GM23338 (cell line): ENCODE measurements around the gene TPO. TPM values are rescaled to one million over a fixed set of nuclear protein-coding genes. Genes with fewer than 3 reads are reported as not detected.

Experiments
- ATAC-seq: fragments of 200-7000 bp; cut with Tn5 transposase; 3 replicates; pipeline ENCODE4 v1.9.1; 2020
- DNase-seq: peaks from one replicate; pipeline ENCODE4 v3.0.0-alpha.2; 2015; ENCODE audit warnings: low spot score
- H2AFZ ChIP-seq: fragments of 200-600 bp; sonication (generic); 2 replicates; pipeline ENCODE4 v1.8.0; 2016; ENCODE audit warnings: antibody characterized with exemption, mild to moderate bottlenecking, moderate library complexity
- H3F3A ChIP-seq: fragments of 200-600 bp; sonication (generic); replicated peaks from 2 replicates; pipeline ENCODE4 v1.8.0; 2017; ENCODE audit warnings: antibody characterized with exemption, mixed run types, low read depth
- H3K27ac ChIP-seq: fragments of 200-600 bp; sonication (generic); 2 replicates; pipeline ENCODE4 v1.6.1; 2016; ENCODE audit warnings: low read depth
- H3K27me3 ChIP-seq: fragments of 200-600 bp; sonication (generic); 2 replicates; pipeline ENCODE4 v1.8.0; 2016; ENCODE audit warnings: mild to moderate bottlenecking, mixed run types, moderate library complexity; ENCODE audit not compliant: insufficient read depth
- H3K36me3 ChIP-seq: fragments of 200-600 bp; sonication (generic); 2 replicates; pipeline ENCODE4 v1.8.0; 2016; ENCODE audit warnings: mild to moderate bottlenecking; ENCODE audit not compliant: insufficient read depth
- H3K4me1 ChIP-seq: fragments of 200-600 bp; sonication (generic); 2 replicates; pipeline ENCODE4 v1.8.0; 2016; ENCODE audit warnings: mild to moderate bottlenecking, moderate library complexity; ENCODE audit not compliant: insufficient read depth
- H3K4me2 ChIP-seq: fragments of 200-600 bp; sonication (generic); 2 replicates; pipeline ENCODE4 v1.7.1; 2017; ENCODE audit warnings: mixed run types
- H3K4me3 ChIP-seq: fragments of 200-600 bp; sonication (generic); 2 replicates; pipeline ENCODE4 v1.6.1; 2016; ENCODE audit warnings: mixed run types
- H3K79me2 ChIP-seq: fragments of 200-600 bp; sonication (generic); replicated peaks from 2 replicates; pipeline ENCODE4 v1.8.0; 2017; ENCODE audit warnings: mild to moderate bottlenecking; ENCODE audit not compliant: insufficient read depth
- H3K9me2 ChIP-seq: fragments of 200-600 bp; sonication (generic); 2 replicates; pipeline ENCODE4 v1.8.0; 2017; ENCODE audit not compliant: insufficient read depth
- H4K20me1 ChIP-seq: fragments of 200-600 bp; sonication (generic); replicated peaks from 2 replicates; pipeline ENCODE4 v1.8.0; 2017; ENCODE audit warnings: mild to moderate bottlenecking; ENCODE audit not compliant: insufficient read depth
- H3K27ac Mint-ChIP-seq: 2 replicates; pipeline ENCODE4 v1.8.0; 2020; ENCODE audit warnings: inconsistent platforms, mild to moderate bottlenecking, moderate library complexity, mixed read lengths
- H3K27me3 Mint-ChIP-seq: 3 replicates; pipeline ENCODE4 v1.8.0; 2022; ENCODE audit warnings: low read depth, mild to moderate bottlenecking, moderate library complexity, mixed read lengths, inconsistent platforms; ENCODE audit not compliant: insufficient read depth, poor library complexity
- H3K36me3 Mint-ChIP-seq: 3 replicates; pipeline ENCODE4 v1.8.0; 2021; ENCODE audit warnings: low read depth, mild to moderate bottlenecking, inconsistent platforms, moderate library complexity, mixed read lengths
- H3K4me1 Mint-ChIP-seq: 3 replicates; pipeline ENCODE4 v1.8.0; 2020; ENCODE audit warnings: mild to moderate bottlenecking, inconsistent platforms, mixed read lengths
- H3K4me3 Mint-ChIP-seq: 3 replicates; pipeline ENCODE4 v1.8.0; 2021; ENCODE audit warnings: moderate library complexity, mild to moderate bottlenecking, inconsistent platforms, mixed read lengths
- H3K9me3 Mint-ChIP-seq: 3 replicates; pipeline ENCODE4 v1.8.0; 2020; ENCODE audit warnings: moderate library complexity, mild to moderate bottlenecking, inconsistent platforms, mixed read lengths
- CREB1 ChIP-seq: fragments of 250-450 bp; sonication (Bioruptor Pico); IDR thresholded peaks from 2 replicates; pipeline ENCODE4 v1.5.0; 2020; ENCODE audit warnings: low read depth, mild to moderate bottlenecking, moderate library complexity
- CTCF ChIP-seq, 2 experiments: fragments of 200-600 bp in 1 of 2; sonication (generic) in 1 of 2; conservative IDR thresholded peaks; 2 replicates each; pipeline versions ENCODE4 v1.5.1 to v1.6.1; 2016 to 2017; ENCODE audit warnings: antibody characterized with exemption in 2 of 2, low read depth in 2 of 2, mild to moderate bottlenecking in 2 of 2, moderate library complexity in 1 of 2
- EZH2 ChIP-seq: fragments of 200-600 bp; sonication (generic); IDR thresholded peaks from one replicate; pipeline ENCODE4 v1.8.0; 2017; ENCODE audit warnings: antibody characterized with exemption, mild to moderate bottlenecking, low read depth; ENCODE audit not compliant: unreplicated experiment
- EZH2phosphoT487 ChIP-seq: fragments of 200-600 bp; sonication (generic); IDR thresholded peaks from one replicate; pipeline ENCODE4 v1.8.1; 2018; ENCODE audit warnings: antibody characterized with exemption; ENCODE audit not compliant: unreplicated experiment
- JUNB ChIP-seq: IDR thresholded peaks from one replicate; pipeline ENCODE4 v1.6.1; 2016; ENCODE audit warnings: antibody characterized with exemption; ENCODE audit not compliant: unreplicated experiment
- NANOG ChIP-seq: IDR thresholded peaks from 2 replicates; pipeline ENCODE4 v1.6.1; 2016; ENCODE audit warnings: antibody characterized with exemption, borderline replicate concordance
- POLR2AphosphoS5 ChIP-seq: IDR thresholded peaks from 2 replicates; pipeline ENCODE4 v1.6.1; 2016; ENCODE audit warnings: antibody characterized with exemption, low read depth
- STAT1 ChIP-seq: IDR thresholded peaks from one replicate; pipeline ENCODE4 v1.6.1; 2016; ENCODE audit warnings: antibody characterized with exemption; ENCODE audit not compliant: unreplicated experiment
- ZNF114 ChIP-seq: fragments of 250-450 bp; sonication (Bioruptor Pico); IDR thresholded peaks from 2 replicates; pipeline ENCODE4 v1.5.0; 2020; ENCODE audit warnings: mild to moderate bottlenecking, moderate library complexity
- ZNF331 ChIP-seq: fragments of 250-450 bp; sonication (Bioruptor Pico); IDR thresholded peaks from 2 replicates; pipeline ENCODE4 v1.5.0; 2020; ENCODE audit warnings: low read depth, mild to moderate bottlenecking, moderate library complexity
- polyA plus RNA-seq: library from polyadenylated mRNA; unstranded; fragments of >200 nt; fragmentation: Nextera tagmentation; extraction: Ambion mirVana; gene quantifications from 2 replicates; pipeline ENCODE4 v1.2.1, GENCODE V29; 2016
- total RNA-seq: library from RNA; depleted of rRNA; stranded (reverse); fragments of >200 nt; shearing (Covaris generic); gene quantifications from 2 replicates; pipeline ENCODE4 v1.2.3, GENCODE V29; 2014
- TF ChIP-seq, protein P1 (sequence below): fragments of 250-450 bp; sonication (Bioruptor Pico); IDR thresholded peaks from 2 replicates; pipeline ENCODE4 v1.5.0; 2020; ENCODE audit warnings: mild to moderate bottlenecking, moderate library complexity
- TF ChIP-seq, protein P2 (sequence below): IDR thresholded peaks from one replicate; pipeline ENCODE4 v1.6.1; 2018; ENCODE audit warnings: antibody characterized with exemption; ENCODE audit not compliant: unreplicated experiment
- TF ChIP-seq, protein P3 (sequence below): IDR thresholded peaks from 2 replicates; pipeline ENCODE4 v1.6.1; 2016; ENCODE audit warnings: antibody characterized with exemption

Gene TPO
- total and polyA plus RNA-seq, 2 experiments from 2014 or later = 0.74 TPM; not detected in 1

DNA sequence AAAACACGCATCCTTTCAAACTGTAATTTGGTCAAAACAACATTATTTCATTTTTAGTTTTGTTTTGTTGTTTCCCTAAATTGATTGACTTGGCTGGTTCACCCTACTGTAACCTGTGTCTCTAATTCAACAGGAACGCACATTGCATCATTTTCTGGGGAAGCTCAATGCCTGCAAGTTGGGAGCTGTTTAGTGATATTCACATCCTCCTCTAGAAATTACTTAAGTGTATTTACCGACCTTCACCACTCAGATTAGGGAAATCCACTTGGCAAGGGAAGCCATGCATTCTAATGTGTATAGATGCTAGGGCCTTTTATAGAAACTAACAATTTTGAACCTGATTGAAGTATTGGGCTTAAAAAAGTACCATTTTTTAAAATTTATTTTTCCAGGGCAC, 7.3 kb upstream of the TPO start:
- peaks cover 8% of the 10 kb centered on the region for H3K27me3 Mint-ChIP-seq
- H3K27ac ChIP-seq = no peak overlapping the region
- no peaks in the 10 kb centered on the region for H3K36me3 Mint-ChIP-seq
- DNase-seq (no peak), ATAC-seq (no peak)
- TF ChIP-seq, protein P1, sequence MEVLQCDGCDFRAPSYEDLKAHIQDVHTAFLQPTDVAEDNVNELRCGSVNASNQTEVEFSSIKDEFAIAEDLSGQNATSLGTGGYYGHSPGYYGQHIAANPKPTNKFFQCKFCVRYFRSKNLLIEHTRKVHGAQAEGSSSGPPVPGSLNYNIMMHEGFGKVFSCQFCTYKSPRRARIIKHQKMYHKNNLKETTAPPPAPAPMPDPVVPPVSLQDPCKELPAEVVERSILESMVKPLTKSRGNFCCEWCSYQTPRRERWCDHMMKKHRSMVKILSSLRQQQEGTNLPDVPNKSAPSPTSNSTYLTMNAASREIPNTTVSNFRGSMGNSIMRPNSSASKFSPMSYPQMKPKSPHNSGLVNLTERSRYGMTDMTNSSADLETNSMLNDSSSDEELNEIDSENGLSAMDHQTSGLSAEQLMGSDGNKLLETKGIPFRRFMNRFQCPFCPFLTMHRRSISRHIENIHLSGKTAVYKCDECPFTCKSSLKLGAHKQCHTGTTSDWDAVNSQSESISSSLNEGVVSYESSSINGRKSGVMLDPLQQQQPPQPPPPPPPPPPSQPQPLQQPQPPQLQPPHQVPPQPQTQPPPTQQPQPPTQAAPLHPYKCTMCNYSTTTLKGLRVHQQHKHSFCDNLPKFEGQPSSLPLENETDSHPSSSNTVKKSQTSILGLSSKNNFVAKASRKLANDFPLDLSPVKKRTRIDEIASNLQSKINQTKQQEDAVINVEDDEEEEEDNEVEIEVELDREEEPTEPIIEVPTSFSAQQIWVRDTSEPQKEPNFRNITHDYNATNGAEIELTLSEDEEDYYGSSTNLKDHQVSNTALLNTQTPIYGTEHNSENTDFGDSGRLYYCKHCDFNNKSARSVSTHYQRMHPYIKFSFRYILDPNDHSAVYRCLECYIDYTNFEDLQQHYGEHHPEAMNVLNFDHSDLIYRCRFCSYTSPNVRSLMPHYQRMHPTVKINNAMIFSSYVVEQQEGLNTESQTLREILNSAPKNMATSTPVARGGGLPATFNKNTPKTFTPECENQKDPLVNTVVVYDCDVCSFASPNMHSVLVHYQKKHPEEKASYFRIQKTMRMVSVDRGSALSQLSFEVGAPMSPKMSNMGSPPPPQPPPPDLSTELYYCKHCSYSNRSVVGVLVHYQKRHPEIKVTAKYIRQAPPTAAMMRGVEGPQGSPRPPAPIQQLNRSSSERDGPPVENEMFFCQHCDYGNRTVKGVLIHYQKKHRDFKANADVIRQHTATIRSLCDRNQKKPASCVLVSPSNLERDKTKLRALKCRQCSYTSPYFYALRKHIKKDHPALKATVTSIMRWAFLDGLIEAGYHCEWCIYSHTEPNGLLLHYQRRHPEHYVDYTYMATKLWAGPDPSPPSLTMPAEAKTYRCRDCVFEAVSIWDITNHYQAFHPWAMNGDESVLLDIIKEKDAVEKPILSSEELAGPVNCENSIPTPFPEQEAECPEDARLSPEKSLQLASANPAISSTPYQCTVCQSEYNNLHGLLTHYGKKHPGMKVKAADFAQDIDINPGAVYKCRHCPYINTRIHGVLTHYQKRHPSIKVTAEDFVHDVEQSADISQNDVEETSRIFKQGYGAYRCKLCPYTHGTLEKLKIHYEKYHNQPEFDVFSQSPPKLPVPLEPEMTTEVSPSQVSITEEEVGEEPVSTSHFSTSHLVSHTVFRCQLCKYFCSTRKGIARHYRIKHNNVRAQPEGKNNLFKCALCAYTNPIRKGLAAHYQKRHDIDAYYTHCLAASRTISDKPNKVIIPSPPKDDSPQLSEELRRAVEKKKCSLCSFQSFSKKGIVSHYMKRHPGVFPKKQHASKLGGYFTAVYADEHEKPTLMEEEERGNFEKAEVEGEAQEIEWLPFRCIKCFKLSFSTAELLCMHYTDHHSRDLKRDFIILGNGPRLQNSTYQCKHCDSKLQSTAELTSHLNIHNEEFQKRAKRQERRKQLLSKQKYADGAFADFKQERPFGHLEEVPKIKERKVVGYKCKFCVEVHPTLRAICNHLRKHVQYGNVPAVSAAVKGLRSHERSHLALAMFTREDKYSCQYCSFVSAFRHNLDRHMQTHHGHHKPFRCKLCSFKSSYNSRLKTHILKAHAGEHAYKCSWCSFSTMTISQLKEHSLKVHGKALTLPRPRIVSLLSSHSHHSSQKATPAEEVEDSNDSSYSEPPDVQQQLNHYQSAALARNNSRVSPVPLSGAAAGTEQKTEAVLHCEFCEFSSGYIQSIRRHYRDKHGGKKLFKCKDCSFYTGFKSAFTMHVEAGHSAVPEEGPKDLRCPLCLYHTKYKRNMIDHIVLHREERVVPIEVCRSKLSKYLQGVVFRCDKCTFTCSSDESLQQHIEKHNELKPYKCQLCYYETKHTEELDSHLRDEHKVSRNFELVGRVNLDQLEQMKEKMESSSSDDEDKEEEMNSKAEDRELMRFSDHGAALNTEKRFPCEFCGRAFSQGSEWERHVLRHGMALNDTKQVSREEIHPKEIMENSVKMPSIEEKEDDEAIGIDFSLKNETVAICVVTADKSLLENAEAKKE = no peak
- TF ChIP-seq EZH2 = no peak
- TF ChIP-seq ZNF331 (CRISPR knock-in tag) = no peak
- TF ChIP-seq ZNF114 (CRISPR knock-in tag) = no peak
- no peak for TF ChIP-seq POLR2AphosphoS5
- no peak for TF ChIP-seq CREB1 (CRISPR knock-in tag)
- TF ChIP-seq, protein P2, sequence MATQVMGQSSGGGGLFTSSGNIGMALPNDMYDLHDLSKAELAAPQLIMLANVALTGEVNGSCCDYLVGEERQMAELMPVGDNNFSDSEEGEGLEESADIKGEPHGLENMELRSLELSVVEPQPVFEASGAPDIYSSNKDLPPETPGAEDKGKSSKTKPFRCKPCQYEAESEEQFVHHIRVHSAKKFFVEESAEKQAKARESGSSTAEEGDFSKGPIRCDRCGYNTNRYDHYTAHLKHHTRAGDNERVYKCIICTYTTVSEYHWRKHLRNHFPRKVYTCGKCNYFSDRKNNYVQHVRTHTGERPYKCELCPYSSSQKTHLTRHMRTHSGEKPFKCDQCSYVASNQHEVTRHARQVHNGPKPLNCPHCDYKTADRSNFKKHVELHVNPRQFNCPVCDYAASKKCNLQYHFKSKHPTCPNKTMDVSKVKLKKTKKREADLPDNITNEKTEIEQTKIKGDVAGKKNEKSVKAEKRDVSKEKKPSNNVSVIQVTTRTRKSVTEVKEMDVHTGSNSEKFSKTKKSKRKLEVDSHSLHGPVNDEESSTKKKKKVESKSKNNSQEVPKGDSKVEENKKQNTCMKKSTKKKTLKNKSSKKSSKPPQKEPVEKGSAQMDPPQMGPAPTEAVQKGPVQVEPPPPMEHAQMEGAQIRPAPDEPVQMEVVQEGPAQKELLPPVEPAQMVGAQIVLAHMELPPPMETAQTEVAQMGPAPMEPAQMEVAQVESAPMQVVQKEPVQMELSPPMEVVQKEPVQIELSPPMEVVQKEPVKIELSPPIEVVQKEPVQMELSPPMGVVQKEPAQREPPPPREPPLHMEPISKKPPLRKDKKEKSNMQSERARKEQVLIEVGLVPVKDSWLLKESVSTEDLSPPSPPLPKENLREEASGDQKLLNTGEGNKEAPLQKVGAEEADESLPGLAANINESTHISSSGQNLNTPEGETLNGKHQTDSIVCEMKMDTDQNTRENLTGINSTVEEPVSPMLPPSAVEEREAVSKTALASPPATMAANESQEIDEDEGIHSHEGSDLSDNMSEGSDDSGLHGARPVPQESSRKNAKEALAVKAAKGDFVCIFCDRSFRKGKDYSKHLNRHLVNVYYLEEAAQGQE = no peak
- no peak for TF ChIP-seq JUNB
- TF ChIP-seq EZH2phosphoT487 = no peak
- no peak for TF ChIP-seq NANOG
- no peak for TF ChIP-seq CTCF (conservative IDR thresholded peaks at IDR 0.05; ENCODE audit: low read depth in 2 of 2)
- TF ChIP-seq, protein P3, sequence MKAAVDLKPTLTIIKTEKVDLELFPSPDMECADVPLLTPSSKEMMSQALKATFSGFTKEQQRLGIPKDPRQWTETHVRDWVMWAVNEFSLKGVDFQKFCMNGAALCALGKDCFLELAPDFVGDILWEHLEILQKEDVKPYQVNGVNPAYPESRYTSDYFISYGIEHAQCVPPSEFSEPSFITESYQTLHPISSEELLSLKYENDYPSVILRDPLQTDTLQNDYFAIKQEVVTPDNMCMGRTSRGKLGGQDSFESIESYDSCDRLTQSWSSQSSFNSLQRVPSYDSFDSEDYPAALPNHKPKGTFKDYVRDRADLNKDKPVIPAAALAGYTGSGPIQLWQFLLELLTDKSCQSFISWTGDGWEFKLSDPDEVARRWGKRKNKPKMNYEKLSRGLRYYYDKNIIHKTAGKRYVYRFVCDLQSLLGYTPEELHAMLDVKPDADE = no peak
- TF ChIP-seq STAT1 = no peak
- no peak overlapping the region for H3K27ac Mint-ChIP-seq
- H2AFZ ChIP-seq = no peak overlapping the region
- no peak overlapping the region for H3K4me2 ChIP-seq
- H3K4me3 ChIP-seq = no peak overlapping the region
- no peaks in the 10 kb centered on the region for H3K27me3 ChIP-seq
- H3K4me3 Mint-ChIP-seq = no peak overlapping the region
- H3K9me3 Mint-ChIP-seq = peaks cover 4% of the 10 kb centered on the region
- no peaks in the 10 kb centered on the region for H4K20me1 ChIP-seq
- H3K4me1 ChIP-seq = peaks cover 4% of the 10 kb centered on the region; the same call in 1 of the 2 replicates
- peaks cover 10% of the 10 kb centered on the region for H3K4me1 Mint-ChIP-seq
- H3K9me2 ChIP-seq = no peaks in the 10 kb centered on the region
- no peaks in the 10 kb centered on the region for H3K36me3 ChIP-seq
- H3K79me2 ChIP-seq = no peaks in the 10 kb centered on the region
- H3F3A ChIP-seq = no peaks in the 10 kb centered on the region
